Measurements from ENCODE around the gene UBE3D.
"Not testable (repeated sequence)": the region's sequence is repeated elsewhere in the genome, so short reads cannot be mapped to it uniquely, and the experiment has no call there.

UBE3D gene

DNA sequence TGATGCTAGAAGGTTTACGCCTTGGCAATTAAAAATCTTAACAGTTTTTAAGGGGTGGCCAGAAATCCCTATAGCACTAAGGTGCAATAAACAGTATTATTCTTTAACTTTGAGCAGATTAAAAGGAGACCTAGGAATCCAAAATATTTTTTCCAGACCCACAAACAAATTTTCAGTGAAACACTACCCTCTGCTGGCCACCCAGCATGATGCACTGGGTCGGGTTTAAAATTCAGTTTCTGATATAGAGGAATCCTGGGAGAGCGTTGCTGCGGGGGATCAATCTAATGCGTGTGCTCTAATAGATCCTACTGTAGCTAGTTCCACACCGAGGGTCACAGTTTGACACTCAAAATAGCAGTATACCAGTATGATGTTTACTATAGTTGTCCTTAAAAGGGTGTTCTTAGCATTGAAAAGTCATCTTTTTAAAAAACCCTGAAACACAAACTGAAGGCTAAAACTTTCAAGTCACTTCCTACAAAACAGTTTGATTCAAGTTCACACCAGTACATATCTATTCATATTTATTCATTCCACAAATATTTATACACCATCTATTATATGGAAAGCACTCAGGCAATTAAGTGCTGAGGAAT, 10.2 kb downstream of the UBE3D start:
- peak; percentile 72 for DNase-seq (ENCODE audit: low spot score)

DNA sequence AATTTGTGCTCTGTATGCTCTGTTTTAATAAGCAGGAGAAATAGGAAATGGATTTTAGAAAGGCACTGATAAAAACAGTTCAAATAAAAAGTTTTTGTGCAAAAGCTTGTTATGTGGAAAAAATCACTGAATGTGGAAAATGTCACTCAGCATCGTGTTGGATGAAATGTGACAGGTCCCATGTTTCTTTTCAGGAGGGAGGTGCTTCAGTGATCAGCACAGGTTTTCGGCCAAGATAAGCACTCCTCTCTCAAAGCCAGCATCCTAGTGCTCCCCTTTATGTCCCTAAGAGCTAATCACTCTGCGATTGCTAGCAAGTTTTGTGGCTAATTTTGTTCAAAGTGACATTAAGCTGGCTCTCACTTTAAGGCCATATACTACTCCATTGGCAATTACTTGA, 12.0 kb downstream of the UBE3D start:
- DNase-seq (ENCODE audit: low spot score): no peak

DNA sequence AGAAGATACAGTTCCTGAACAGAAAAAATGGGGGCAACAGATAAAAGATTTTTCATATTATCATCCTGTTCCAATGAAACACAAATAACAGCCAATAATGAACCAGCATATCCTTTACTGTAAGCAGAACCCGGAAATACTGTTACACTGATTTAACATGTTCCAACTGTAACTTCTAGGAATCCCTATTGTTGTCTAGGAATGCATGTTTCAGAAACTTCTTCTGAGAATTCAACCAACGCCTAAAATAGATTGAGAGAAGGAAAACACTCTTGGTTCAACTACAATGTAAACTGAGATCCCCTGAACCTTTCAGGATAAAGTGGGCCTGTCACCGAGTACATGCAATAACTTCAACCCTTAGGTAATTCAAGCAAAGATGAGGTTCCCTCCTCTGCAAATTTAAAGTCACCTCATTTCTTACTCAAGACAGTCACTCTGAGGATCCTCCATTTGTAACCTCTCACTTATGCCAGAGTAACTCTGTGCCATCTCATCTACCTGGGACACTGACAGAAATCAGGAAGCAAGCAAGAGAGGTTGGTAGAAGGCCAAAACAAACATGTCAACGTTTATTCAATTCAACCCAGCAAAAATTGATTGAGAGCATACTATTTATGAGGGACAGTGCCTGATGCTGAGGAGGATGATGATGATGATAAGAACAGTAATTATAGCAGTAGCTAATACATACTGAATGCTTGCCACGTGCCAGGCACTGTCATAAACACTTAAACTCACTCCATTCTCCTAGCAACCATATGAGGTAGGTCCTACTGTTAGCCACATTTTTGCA, 14.1 kb downstream of the UBE3D start:
- DNase-seq (ENCODE audit: low spot score): no peak

- DNase-seq (ENCODE audit: low spot score): no peak
Measured at GRCh38 chr6:83047065-83047754, 18.4 kb downstream of the UBE3D start.

DNA sequence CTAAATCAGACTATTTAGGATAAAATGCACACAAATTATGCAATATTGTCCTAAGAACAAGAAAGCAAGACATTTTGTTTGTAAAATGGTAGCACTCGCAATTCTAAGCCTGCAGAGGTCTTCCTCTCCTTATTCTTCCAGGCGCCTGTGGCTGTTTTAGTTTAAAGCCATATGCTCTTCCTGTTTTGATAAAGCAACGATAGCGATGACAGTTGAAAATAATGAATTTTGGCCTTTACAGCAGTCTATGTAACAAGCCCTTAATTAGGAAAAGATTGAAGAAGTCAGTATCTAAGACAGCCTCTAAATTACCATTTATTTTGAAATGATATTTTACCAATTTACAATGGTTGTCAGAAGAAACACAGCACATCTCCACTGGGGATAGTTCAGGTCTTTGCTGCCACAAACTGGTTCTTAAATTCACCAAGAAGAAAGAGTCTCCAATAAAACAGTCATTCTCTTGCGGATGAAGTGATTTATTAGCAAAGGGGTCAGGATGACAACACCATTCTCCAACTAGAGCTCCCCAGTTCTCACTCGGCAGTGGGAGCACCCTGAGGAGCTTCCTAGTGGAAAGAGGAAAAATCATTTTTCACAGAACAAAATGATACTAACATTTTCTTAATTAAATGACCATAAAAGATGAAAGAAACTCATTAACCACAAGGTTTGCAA, 21.4 kb downstream of the UBE3D start:
- DNase-seq (ENCODE audit: low spot score): no peak

GRCh38 chr6:83042467-83043053, 23.1 kb downstream of the UBE3D start:
- DNase-seq (ENCODE audit: low spot score): no peak

GRCh38 chr6:83038246-83038645, 27.4 kb downstream of the UBE3D start:
- DNase-seq (ENCODE audit: low spot score): no peak

- DNase-seq (ENCODE audit: low spot score): no peak
Measured at GRCh38 chr6:83031689-83032088, 34.0 kb downstream of the UBE3D start.

DNA sequence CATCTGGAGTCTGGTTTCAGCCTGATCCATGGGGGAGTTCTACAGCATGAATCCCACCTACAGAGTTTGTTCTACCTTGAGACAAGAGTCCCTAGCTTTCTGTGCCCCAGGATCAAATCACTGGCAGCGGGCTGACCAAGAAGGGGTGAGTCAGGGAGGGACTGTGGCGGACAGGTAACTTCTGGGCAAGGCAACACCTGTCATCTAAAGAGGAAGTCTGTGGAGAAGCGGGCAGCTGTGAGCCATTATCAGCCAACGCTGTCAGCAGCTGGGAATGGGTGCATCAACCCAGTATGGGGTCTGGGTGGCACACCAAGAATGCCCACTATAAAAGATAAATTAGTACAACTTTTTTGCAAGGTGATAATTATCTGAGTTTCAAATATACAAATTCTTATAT, 45.9 kb downstream of the UBE3D start:
- no peak for DNase-seq (ENCODE audit: low spot score)

DNA sequence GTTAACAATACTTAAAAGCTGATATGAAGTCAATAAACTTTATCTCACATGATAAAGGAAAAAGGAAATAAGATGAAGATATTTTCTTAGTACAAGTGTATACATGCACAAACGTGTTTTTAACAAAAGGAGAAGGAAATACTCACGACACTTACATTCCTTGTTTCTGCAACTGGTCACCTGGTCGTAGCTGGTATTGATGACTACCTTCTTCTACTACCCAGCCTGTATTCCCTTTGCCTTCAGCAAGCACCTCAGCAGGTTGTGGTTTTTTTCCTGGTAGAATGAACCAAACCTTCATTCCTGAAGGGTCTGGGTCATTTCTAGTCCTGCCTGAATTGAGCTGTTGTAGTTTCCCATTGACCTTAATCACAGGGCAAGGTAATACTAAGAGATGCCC, 54.5 kb downstream of the UBE3D start:
- not testable (repeated sequence) for DNase-seq (ENCODE audit: low spot score)

DNA sequence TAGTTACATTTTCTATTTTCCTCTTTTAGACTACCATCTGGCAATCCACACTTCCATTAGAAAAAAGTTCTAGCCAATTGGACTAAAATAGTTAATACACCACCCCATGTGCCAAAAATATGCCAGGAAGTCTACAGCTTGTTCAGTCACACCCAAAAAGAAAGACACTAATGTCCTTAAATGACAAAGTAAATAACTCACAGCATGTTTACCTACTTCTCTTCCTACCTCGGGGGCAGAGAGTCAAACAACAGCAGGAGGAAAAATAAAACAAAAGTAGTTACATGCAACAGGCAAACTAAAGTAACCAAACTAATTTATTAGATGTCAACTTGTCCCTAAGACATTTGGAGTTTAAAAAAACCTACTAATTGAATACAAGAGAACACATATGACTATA, 57.0 kb downstream of the UBE3D start:
- DNase-seq (ENCODE audit: low spot score): no peak

DNA sequence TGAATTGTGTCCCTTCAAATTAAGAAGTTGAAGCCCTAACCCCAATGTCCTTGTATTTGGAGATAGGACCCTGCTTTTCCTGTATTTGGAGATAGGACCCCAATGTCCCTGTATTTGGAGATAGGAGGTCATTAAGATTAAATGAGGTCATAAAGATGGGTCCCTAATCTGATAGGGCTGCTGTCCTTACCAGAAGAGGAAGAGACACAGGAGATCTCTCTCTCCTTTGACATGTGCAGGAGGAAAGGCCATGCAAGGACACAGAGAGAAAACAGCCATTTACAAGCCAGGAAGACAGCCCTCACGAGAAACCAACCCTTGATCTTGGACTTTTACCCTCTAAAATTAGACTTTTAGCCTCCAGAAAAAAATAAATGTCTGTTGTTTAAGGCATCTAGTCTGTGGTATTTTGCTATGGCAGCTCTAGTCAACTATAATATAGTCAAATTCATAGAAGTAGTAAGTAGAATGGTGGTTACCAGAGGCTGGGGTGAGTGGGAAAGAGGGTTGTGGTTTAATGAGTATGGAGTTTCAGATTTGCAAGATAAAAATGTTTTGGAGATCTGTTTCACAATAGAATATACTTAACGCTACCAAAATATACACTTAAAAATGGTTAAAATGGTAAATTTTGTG, 59.3 kb downstream of the UBE3D start:
- no peak for DNase-seq (ENCODE audit: low spot score)

GRCh38 chr6:82996156-82996555, 69.5 kb downstream of the UBE3D start:
- no peak for DNase-seq (ENCODE audit: low spot score)

DNA sequence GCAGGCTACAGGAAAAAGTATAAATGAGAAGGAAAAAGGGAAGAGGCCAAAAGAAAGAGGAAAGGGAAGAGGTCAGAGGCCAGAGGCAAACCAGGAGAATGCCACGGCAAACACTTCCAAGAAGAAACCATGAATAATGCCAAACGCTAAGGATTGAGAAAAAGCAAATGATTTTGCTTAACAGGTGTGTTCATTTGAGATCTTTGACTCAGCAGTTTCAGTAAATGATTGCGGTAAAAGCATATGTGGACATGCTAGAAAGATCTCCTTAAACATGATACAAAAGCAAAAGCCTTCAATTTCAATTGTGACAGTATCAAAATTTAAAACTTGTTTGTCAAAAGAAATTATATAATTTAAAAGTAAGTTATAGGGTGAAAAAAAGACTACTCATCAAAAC, 70.6 kb downstream of the UBE3D start:
- no peak for DNase-seq (ENCODE audit: low spot score)

DNA sequence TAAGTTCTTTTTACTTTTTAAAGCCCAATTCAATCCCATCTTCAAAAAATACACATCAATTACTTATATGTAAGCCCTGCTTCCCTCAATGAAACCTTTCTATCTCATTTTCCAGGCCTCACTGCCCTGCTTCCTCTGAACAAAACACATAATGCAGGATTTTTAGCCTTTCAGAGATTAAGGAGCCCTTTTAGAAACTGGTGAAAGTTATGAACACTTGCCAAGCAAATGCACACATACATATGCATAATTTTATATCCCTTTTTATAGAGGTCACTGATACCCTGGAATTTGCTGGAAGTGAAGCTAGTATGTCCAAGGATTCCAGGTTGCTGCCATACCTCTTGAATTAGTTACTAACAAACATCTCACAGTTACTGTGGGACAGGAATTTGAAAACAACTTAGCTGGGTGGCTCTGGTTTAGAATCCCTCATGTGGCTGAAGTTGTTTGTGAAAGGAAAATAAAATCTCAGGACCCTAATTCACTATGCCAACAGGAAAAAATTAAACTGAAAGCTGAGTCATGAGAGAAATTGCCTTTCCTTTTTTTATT, 75.8 kb downstream of the UBE3D start:
- DNase-seq (ENCODE audit: low spot score): peak; percentile 13

DNA sequence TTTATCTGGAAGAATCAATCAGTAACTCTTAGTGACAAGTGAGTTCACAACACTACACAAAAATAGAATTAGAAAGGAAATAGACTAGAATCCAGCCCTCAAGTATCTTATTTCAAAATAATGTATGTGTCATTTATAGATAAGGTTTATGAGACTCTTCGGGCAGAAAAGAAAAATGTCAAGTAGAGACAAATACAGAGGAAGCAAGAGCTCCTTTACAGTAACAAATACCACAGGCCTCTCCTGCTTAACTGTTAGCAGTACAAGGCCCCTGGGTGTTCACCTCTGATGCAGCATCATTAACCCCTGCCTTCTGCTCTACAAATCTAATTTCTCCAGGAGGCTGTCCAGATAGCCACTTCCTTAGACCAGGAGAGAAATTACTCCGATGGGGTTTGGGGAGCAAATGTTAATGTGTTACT, 76.7 kb downstream of the UBE3D start:
- no peak for DNase-seq (ENCODE audit: low spot score)

DNA sequence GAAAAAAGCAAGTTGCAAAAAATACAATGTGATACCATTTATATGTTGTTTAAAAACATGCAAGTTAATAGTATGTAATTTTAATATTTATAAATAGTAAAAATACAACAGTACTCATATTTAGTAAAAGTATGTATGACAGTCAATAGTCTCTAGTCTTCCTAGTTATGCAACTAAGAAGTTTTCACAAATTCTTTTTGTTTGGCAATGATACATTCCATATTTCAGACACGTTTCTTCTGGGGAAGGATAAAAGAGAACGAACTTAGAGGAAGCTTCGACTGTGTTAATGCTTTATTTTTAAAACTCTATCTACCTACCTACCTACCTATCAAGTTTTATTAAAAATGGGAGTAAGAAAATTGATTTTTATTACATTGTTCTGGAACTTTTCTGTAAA, 77.7 kb downstream of the UBE3D start:
- peak; percentile 14 for DNase-seq (ENCODE audit: low spot score)

GRCh38 chr6:82987416-82987815, 78.2 kb downstream of the UBE3D start:
- no peak for DNase-seq (ENCODE audit: low spot score)

DNA sequence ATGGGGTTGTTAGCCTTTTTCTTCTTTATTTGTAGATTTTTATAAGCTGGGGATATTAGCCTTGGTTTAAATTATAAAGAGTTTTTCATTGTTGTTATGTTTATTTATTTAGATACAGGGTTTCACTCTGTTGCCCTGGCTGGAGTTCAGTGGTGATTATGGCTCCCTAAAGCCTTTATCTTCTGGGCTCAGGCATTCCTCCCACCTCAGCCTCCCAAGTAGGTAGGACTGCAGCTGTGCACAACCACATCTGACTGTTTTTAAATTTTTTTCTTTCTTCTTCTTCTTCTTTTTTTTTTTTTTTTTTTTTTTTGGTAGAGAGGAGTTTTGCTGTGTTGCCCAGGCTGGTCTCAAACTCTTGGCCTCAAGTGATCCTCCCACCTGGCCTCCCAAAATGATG, 80.9 kb downstream of the UBE3D start:
- no peak for DNase-seq (ENCODE audit: low spot score)

- DNase-seq (ENCODE audit: low spot score): peak; percentile 9
Measured at GRCh38 chr6:82980086-82980485, 85.6 kb downstream of the UBE3D start.

- no peak for DNase-seq (ENCODE audit: low spot score)
Measured at GRCh38 chr6:82979657-82980056, 86.0 kb downstream of the UBE3D start.

Measured in AG20443 (cell line).